Measurements from ENCODE around the gene NDFIP2. TPM values are rescaled to one million over a fixed set of nuclear protein-coding genes. Genes with fewer than 3 reads are reported as not detected.

Gene NDFIP2
- total RNA-seq, 1 donor from 2014 or later, result 53.8 TPM

DNA sequence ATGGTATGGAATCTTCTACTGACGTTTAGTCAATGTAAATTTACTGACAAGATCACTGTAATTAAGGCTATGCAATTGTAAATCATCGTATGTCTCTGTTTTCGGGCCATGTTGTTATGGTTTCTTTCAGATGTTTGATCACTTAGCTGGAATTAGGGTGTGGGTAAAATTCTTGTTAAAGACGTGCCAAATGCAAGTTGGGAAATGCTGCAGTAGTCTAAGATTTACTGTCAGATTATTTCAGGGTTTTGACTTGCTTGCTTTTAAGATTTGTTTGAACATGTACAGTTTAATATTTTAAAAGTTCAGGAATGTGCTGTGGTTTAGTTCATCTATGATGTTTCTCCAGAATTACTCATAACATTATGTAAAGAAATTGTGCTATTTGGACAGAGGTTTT is 10.8 kb downstream of the NDFIP2 start:
- no peak for DNase-seq (ENCODE audit: low spot score, unreplicated experiment)
- Mint-ChIP-seq H3K9me3 (ENCODE audit: low read depth) (no peaks in the 10 kb centered on the region), H3K4me1 (ENCODE audit: low read depth) (peaks cover 43% of the 10 kb centered on the region), H3K36me3 (ENCODE audit: insufficient read depth) (peaks cover 2% of the 10 kb centered on the region), H3K27ac (peak overlapping the region; percentile 37), H3K27me3 (no peaks in the 10 kb centered on the region), H3K4me3 (ENCODE audit: low read depth) (no peak overlapping the region)
- TF ChIP-seq, protein P1, sequence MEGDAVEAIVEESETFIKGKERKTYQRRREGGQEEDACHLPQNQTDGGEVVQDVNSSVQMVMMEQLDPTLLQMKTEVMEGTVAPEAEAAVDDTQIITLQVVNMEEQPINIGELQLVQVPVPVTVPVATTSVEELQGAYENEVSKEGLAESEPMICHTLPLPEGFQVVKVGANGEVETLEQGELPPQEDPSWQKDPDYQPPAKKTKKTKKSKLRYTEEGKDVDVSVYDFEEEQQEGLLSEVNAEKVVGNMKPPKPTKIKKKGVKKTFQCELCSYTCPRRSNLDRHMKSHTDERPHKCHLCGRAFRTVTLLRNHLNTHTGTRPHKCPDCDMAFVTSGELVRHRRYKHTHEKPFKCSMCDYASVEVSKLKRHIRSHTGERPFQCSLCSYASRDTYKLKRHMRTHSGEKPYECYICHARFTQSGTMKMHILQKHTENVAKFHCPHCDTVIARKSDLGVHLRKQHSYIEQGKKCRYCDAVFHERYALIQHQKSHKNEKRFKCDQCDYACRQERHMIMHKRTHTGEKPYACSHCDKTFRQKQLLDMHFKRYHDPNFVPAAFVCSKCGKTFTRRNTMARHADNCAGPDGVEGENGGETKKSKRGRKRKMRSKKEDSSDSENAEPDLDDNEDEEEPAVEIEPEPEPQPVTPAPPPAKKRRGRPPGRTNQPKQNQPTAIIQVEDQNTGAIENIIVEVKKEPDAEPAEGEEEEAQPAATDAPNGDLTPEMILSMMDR (IDR thresholded peaks at IDR 0.05; ENCODE audit: unreplicated experiment), result no peak

- Mint-ChIP-seq H3K4me3 (ENCODE audit: low read depth) (no peak overlapping the region), H3K4me1 (ENCODE audit: low read depth) (peaks cover 38% of the 10 kb centered on the region), H3K27me3 (no peaks in the 10 kb centered on the region), H3K27ac (peak overlapping the region; percentile 53), H3K36me3 (ENCODE audit: insufficient read depth) (peaks cover 2% of the 10 kb centered on the region), H3K9me3 (ENCODE audit: low read depth) (no peaks in the 10 kb centered on the region)
- TF ChIP-seq, protein P1 (IDR thresholded peaks at IDR 0.05; ENCODE audit: unreplicated experiment), result no peak
- DNase-seq (ENCODE audit: low spot score, unreplicated experiment), result no peak
Observed at GRCh38 chr13:79492313-79492798, 11.4 kb downstream of the NDFIP2 start.

DNA sequence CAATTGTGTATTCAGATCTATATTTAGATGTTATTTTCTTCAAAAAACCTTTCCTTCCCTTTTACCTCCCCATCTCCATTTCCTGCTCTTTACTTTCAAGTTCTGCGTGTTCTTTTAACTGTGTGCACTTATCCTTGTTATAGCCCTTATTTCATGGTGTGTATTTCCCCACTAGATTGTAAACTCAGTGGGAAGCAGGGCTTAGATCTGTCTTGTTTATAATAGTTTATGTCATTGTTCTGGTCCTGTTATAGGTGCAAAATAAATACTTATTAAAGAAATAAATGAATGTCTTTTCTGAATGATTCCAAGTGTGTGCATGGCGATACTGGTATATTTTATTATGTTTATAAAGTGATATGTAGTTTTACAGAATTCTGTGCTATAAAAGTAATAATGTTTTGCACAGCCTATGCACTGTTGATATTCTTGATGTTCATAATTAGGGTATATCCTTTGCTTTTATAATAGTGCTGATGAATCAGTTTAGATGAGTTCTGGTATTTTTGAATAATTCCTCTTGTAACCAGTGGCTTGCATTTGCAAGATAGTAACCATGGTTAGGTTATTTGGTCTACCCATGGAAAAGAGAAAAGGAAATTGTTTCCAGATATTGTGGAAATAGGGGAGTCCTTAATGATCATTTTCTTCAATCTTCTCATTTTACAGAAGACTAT is 12.1 kb downstream of the NDFIP2 start:
- Mint-ChIP-seq H3K27me3 (no peaks in the 10 kb centered on the region), H3K4me1 (ENCODE audit: low read depth) (peaks cover 35% of the 10 kb centered on the region), H3K4me3 (ENCODE audit: low read depth) (no peak overlapping the region), H3K27ac (peak overlapping the region; percentile 4), H3K36me3 (ENCODE audit: insufficient read depth) (peaks cover 4% of the 10 kb centered on the region), H3K9me3 (ENCODE audit: low read depth) (no peaks in the 10 kb centered on the region)
- DNase-seq (ENCODE audit: low spot score, unreplicated experiment), result no peak
- TF ChIP-seq, protein P1 (IDR thresholded peaks at IDR 0.05; ENCODE audit: unreplicated experiment), result no peak

DNA sequence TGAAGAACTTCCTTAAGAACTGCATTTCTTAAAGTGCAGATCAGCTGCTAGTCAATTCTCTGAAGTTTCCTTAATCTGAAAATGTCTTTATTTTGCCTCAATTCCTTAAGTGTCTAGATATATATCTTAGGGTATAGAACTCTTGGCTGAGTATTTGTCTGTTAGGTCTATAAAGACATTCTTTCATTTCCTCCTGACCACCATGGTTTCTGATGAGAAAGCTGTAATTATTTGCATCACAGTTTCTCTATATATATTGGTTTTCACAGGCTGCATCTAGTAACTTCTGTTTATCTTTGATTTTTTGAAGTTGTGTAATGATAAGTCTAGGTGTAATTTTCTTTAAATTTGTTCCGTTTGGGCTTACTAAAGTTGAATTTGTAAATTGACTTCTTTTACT is 15.2 kb downstream of the NDFIP2 start:
- peaks cover 33% of the 10 kb centered on the region for H3K4me1 Mint-ChIP-seq (ENCODE audit: low read depth)
- peaks cover 23% of the 10 kb centered on the region for H3K9me3 Mint-ChIP-seq (ENCODE audit: low read depth)
- H3K4me3 Mint-ChIP-seq (ENCODE audit: low read depth), result no peak overlapping the region

GRCh38 chr13:79497064-79497463 is 16.1 kb downstream of the NDFIP2 start:
- no peaks in the 10 kb centered on the region for H3K27me3 Mint-ChIP-seq
- no peak overlapping the region for H3K27ac Mint-ChIP-seq
- DNase-seq (ENCODE audit: low spot score, unreplicated experiment), result no peak
- H3K9me3 Mint-ChIP-seq (ENCODE audit: low read depth), result peaks cover 29% of the 10 kb centered on the region
- H3K4me3 Mint-ChIP-seq (ENCODE audit: low read depth), result no peak overlapping the region
- TF ChIP-seq, protein P1 (IDR thresholded peaks at IDR 0.05; ENCODE audit: unreplicated experiment), result no peak
- H3K4me1 Mint-ChIP-seq (ENCODE audit: low read depth), result peaks cover 33% of the 10 kb centered on the region
- H3K36me3 Mint-ChIP-seq (ENCODE audit: insufficient read depth), result peaks cover 31% of the 10 kb centered on the region

More for the DNA sequence above, 15.2 kb downstream of the NDFIP2 start:
- TF ChIP-seq, protein P1 (IDR thresholded peaks at IDR 0.05; ENCODE audit: unreplicated experiment), result no peak
- no peak for DNase-seq (ENCODE audit: low spot score, unreplicated experiment)
- H3K27me3 Mint-ChIP-seq, result no peaks in the 10 kb centered on the region
- peaks cover 30% of the 10 kb centered on the region for H3K36me3 Mint-ChIP-seq (ENCODE audit: insufficient read depth)
- no peak overlapping the region for H3K27ac Mint-ChIP-seq

Measured in progenitor cell of endocrine pancreas (in vitro differentiated cells).